Endothelial cell of umbilical vein (primary cell): ENCODE results near the gene NOP58. TPM values are rescaled to one million over a fixed set of nuclear protein-coding genes. Genes with fewer than 3 reads are reported as not detected.

ENCODE experiments used
- BruUV-seq: library from RNA; stranded (reverse); fragments of 400-500 nt; replicated peaks from 2 replicates; lab custom pipeline; 2021; lab: Mats Ljungman, UMichigan
- CTCF ChIA-PET: fragments of 300-600, 350-600 bp; sonication (Branson Sonifier 250); formaldehyde crosslinking; loops from one replicate; lab custom pipeline; 2021; ENCODE audit warnings: antibody characterized with exemption, inconsistent platforms; lab: Charles Lee
- POLR2A ChIA-PET: fragments of 300-600, 350-600 bp; sonication (Branson Sonifier 250); formaldehyde crosslinking; loops from one replicate; lab custom pipeline; 2021; ENCODE audit warnings: antibody characterized with exemption, inconsistent platforms; lab: Charles Lee
- DNase-seq: peaks from one replicate; pipeline ENCODE4 v3.0.0-alpha.2; 2011; ENCODE audit warnings: low read depth, low spot score
- FAIRE-seq: peaks from 2 replicates; lab custom pipeline; 2011; peaks lifted over from hg19 to GRCh38; lab: Jason Lieb, UNC
- H2AFZ ChIP-seq: 2 replicates; pipeline ENCODE4 v1.6.0; 2012; ENCODE audit warnings: low read depth, low read length, control low read depth, inconsistent platforms
- H3K27ac ChIP-seq: 2 replicates; pipeline ENCODE4 v1.5.1; 2011; ENCODE audit warnings: low read depth, mild to moderate bottlenecking, control low read depth, low read length, moderate library complexity; ENCODE audit not compliant: insufficient read depth
- H3K27me3 ChIP-seq, 2 experiments: 2 replicates each; pipeline versions ENCODE4 v1.6.0 to v1.6.1; 2011; ENCODE audit warnings: low read length in 2 of 2, mixed read lengths in 1 of 2; ENCODE audit not compliant: control insufficient read depth in 2 of 2, insufficient read depth in 2 of 2
- H3K36me3 ChIP-seq, 2 experiments: 2 replicates in 1 of 2; 3 replicates in 1 of 2; pipeline ENCODE4 v1.5.1; 2011; ENCODE audit warnings: low read length in 2 of 2, mild to moderate bottlenecking in 1 of 2, moderate library complexity in 1 of 2; ENCODE audit not compliant: control insufficient read depth in 2 of 2, insufficient read depth in 2 of 2; ENCODE audit errors: extremely low read depth in 1 of 2
- H3K4me1 ChIP-seq: 3 replicates; pipeline ENCODE4 v1.5.1; 2011; ENCODE audit warnings: mild to moderate bottlenecking, low read length; ENCODE audit not compliant: control insufficient read depth, insufficient read depth; ENCODE audit errors: extremely low read depth
- H3K4me2 ChIP-seq: 2 replicates; pipeline ENCODE4 v1.6.1; 2011; ENCODE audit warnings: low read length, control low read depth, mixed read lengths; ENCODE audit not compliant: insufficient read depth
- H3K4me3 ChIP-seq, 3 experiments: fragments of 200-600 bp in 1 of 3; sonication (generic), shearing (Covaris generic) in 1 of 3; replicated peaks in 1 of 3; 2 replicates each; pipeline ENCODE4 v1.5.1; 2011 to 2016; ENCODE audit warnings: control low read depth in 3 of 3, low read length in 3 of 3, mild to moderate bottlenecking in 2 of 3, inconsistent platforms in 1 of 3, low read depth in 1 of 3, moderate library complexity in 1 of 3; ENCODE audit not compliant: insufficient read depth in 1 of 3
- H3K79me2 ChIP-seq: 2 replicates; pipeline ENCODE4 v1.6.0; 2012; ENCODE audit warnings: low read length, inconsistent platforms; ENCODE audit not compliant: control insufficient read depth, insufficient read depth
- H3K9ac ChIP-seq: replicated peaks from 2 replicates; pipeline ENCODE3; 2011; ENCODE audit warnings: low read length, control low read depth; ENCODE audit not compliant: insufficient read depth; ENCODE audit errors: extremely low read depth
- H3K9me1 ChIP-seq: replicated peaks from 3 replicates; pipeline ENCODE4 v1.6.0; 2011; ENCODE audit warnings: mild to moderate bottlenecking, low read length; ENCODE audit not compliant: control insufficient read depth, insufficient read depth; ENCODE audit errors: extremely low read depth
- H3K9me3 ChIP-seq: replicated peaks from 2 replicates; pipeline ENCODE4 v1.5.1; 2012; ENCODE audit warnings: low read length, inconsistent platforms; ENCODE audit not compliant: control insufficient read depth, insufficient read depth
- H4K20me1 ChIP-seq: replicated peaks from 2 replicates; pipeline ENCODE3; 2011; ENCODE audit warnings: mild to moderate bottlenecking, low read length; ENCODE audit not compliant: control insufficient read depth, insufficient read depth; ENCODE audit errors: extremely low read depth
- EZH2 ChIP-seq: IDR thresholded peaks from 2 replicates; pipeline ENCODE4 v1.6.1; 2012; ENCODE audit warnings: borderline replicate concordance, low read depth, mild to moderate bottlenecking, moderate library complexity, low read length, inconsistent platforms; ENCODE audit not compliant: severe bottlenecking
- FOS ChIP-seq: IDR thresholded peaks from 2 replicates; pipeline ENCODE4 v1.6.1; 2011; ENCODE audit warnings: mild to moderate bottlenecking, low read length, moderate library complexity, borderline replicate concordance; ENCODE audit not compliant: insufficient read depth
- GATA2 ChIP-seq: IDR thresholded peaks from 2 replicates; pipeline ENCODE4 v1.7.0; 2011; ENCODE audit warnings: low read depth, mild to moderate bottlenecking, moderate library complexity, mixed read lengths, low read length; ENCODE audit not compliant: insufficient read length, insufficient read depth
- JUN ChIP-seq: IDR thresholded peaks from 2 replicates; pipeline ENCODE4 v1.6.1; 2011; ENCODE audit warnings: borderline replicate concordance, low read depth; ENCODE audit not compliant: insufficient read length, insufficient read depth
- MYC ChIP-seq: IDR thresholded peaks from one replicate; pipeline ENCODE4 v1.6.1; 2011; ENCODE audit warnings: mild to moderate bottlenecking, low read depth, low read length
- POLR2A ChIP-seq: IDR thresholded peaks from 2 replicates; pipeline ENCODE4 v1.6.1; 2012; ENCODE audit warnings: low read depth, mild to moderate bottlenecking, control low read depth, low read length
- POLR2AphosphoS5 ChIP-seq: IDR thresholded peaks from 2 replicates; pipeline ENCODE4 v1.6.1; 2012; ENCODE audit warnings: low read depth, mild to moderate bottlenecking, control low read depth, low read length, moderate library complexity; ENCODE audit not compliant: insufficient read depth
- dilution Hi-C: fragments of 300-500 bp; cut with MboI; formaldehyde crosslinking; loops from one replicate; pipeline ENCODE4 v1.15.0; 2019; ENCODE audit warnings: low sequenced_read_pairs; ENCODE audit not compliant: extremely low pct_ligation_motif_present
- intact Hi-C: fragments of 100-400 bp; cut with micrococcal nuclease; formaldehyde crosslinking; loops from one replicate; pipeline ENCODE4 v1.10.0; 2022
- polyA plus RNA-seq, 4 experiments: library from polyadenylated mRNA; depleted of rRNA in 3 of 4; stranded (reverse) in 3 of 4; unstranded in 1 of 4; fragments of >200 nt; gene quantifications; 2 replicates each; pipeline versions ENCODE4 v1.2.1 to v1.2.3, GENCODE V29; 2011 to 2012; ENCODE audit warnings: missing spikeins in 1 of 4
- total RNA-seq: library from RNA; stranded (reverse); gene quantifications from 2 replicates; pipeline ENCODE4 v1.2.3, GENCODE V29; 2021
- TF ChIP-seq, protein P1 (sequence below), 2 donors: IDR thresholded peaks; 1 replicate in 1 of 2; 2 replicates in 1 of 2; pipeline ENCODE4 v1.5.1; 2011; ENCODE audit warnings: low read length in 2 of 2, mild to moderate bottlenecking in 2 of 2, moderate library complexity in 2 of 2, control low read depth in 1 of 2, inconsistent platforms in 1 of 2, low read depth in 1 of 2; ENCODE audit not compliant: insufficient read depth in 1 of 2; ENCODE audit errors: extremely low read depth in 1 of 2
- TF ChIP-seq, protein P2 (sequence below): IDR thresholded peaks from 2 replicates; pipeline ENCODE4 v1.6.1; 2011; ENCODE audit not compliant: insufficient read depth, insufficient read length

Gene NOP58
- total and polyA plus RNA-seq, 2 donors (not counting 3 experiments of a cell fraction or from before 2014, with no cell fraction given) = 21.7 to 71.4 TPM

DNA sequence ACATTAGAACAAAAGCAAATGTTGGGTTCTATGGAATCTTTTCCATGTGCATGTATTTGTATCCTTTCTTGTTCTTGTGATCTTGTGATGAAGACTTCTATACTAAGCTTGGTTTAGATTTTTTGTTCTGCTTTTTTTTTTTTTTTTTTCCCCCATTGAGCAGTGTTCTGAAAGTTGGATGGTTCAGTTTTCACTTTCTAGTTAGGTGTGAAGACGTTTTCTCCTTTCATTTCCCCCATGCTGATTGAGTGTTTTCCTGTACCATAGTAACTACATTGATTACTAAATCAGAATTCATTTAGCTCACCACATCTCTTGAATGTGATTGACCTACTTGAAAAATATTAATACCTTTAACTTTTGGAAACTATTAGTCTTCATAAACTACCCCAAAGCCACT, 34.1 kb downstream of the NOP58 start:
- POLR2A ChIA-PET = no interaction called here
- Histone ChIP-seq H3K36me3 (peaks cover 9 to 37% of the 10 kb centered on the region in 2 experiments), H3K27me3 (no peaks in the 10 kb centered on the region), H3K4me3 (no peak overlapping the region), H3K4me1 (peaks cover 7% of the 10 kb centered on the region), H3K9me3 (no peaks in the 10 kb centered on the region), H2AFZ (no peak overlapping the region), H3K9ac (no peak overlapping the region), H3K9me1 (no peaks in the 10 kb centered on the region), H4K20me1 (no peaks in the 10 kb centered on the region), H3K4me2 (no peak overlapping the region), H3K79me2 (peaks cover 7% of the 10 kb centered on the region), H3K27ac (no peak overlapping the region)
- TF ChIP-seq EZH2 (no peak), MYC (no peak), JUN (no peak), POLR2A (no peak), POLR2AphosphoS5 (no peak), GATA2 (no peak), FOS (no peak)
- TF ChIP-seq, protein P1, sequence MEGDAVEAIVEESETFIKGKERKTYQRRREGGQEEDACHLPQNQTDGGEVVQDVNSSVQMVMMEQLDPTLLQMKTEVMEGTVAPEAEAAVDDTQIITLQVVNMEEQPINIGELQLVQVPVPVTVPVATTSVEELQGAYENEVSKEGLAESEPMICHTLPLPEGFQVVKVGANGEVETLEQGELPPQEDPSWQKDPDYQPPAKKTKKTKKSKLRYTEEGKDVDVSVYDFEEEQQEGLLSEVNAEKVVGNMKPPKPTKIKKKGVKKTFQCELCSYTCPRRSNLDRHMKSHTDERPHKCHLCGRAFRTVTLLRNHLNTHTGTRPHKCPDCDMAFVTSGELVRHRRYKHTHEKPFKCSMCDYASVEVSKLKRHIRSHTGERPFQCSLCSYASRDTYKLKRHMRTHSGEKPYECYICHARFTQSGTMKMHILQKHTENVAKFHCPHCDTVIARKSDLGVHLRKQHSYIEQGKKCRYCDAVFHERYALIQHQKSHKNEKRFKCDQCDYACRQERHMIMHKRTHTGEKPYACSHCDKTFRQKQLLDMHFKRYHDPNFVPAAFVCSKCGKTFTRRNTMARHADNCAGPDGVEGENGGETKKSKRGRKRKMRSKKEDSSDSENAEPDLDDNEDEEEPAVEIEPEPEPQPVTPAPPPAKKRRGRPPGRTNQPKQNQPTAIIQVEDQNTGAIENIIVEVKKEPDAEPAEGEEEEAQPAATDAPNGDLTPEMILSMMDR (IDR thresholded peaks at IDR 0.05; ENCODE audit: extremely low read depth in 1 of 2, insufficient read depth in 1 of 2, low read depth in 1 of 2, low read length in 2 of 2) = no peak
- TF ChIP-seq, protein P2, sequence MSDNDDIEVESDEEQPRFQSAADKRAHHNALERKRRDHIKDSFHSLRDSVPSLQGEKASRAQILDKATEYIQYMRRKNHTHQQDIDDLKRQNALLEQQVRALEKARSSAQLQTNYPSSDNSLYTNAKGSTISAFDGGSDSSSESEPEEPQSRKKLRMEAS = no peak
- CTCF ChIA-PET = interaction anchor here (0.7 to 1.1 kb wide), 3 partner anchors 37 to 78 kb away, joined by 3 to 4 read pairs (median 3); no protein-coding TSS in a partner anchor
- BruUV-seq = no TSS peak
- intact Hi-C loops = no loop called here
- DNase-seq = no peak
- no peak for FAIRE-seq
- dilution Hi-C loops = no loop called here
